ENCODE measurements around the gene LRRFIP1.

Gene LRRFIP1

DNA sequence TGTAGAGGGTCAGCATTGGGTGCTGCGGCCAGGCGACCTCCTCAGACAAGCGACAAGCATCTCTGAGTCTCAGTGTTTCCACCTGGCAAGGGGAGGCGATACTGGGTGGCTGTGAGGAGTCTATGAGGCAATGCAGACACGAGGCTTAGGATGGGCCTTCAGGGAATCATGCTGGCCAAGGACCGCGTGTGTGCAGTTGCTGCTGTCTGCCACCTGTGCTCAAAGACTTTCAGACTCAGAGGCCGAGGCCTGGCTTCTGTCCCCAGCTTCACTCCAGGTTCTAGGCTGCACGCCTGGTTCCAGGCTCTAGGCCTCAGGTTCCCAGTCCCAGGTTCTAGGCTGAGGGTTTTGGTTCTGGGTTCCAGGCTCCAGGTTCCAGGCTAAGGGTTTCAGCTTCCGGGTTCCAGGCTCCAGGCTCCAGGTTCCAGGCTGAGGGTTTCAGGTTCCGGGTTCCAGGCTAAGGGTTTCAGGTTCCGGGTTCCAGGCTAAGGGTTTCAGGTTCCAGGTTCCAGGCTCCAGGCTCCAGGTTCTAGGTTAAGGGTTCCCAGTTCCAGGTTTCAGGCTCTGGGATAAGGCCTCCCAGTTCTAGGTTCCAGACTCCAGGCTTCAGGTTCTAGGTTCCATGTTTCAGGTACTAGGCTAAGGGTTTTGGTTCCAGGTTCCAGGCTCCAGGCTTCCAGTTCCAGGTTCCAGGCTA lies 14.8 kb downstream of the LRRFIP1 start:
- no peak for DNase-seq

DNA sequence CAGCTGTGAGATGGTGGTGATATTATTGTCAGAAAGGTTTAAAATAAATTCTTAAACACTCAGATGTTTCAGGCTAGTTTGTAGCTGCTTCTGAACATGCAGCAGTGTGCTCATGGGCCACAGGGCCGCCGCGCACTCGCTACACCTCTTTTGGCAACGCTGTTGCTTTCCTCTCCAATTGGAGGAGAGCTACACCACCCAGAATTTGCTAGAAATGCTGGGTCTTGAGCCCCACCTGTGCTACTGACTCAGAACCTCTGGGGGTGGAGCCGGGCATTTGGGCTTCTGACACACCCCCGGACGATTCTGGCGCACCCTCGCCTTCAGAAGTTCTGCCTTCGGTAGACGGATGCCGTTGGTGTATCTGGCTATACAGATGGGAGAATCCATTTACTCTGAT lies 15.7 kb downstream of the LRRFIP1 start:
- no peak for DNase-seq

DNA sequence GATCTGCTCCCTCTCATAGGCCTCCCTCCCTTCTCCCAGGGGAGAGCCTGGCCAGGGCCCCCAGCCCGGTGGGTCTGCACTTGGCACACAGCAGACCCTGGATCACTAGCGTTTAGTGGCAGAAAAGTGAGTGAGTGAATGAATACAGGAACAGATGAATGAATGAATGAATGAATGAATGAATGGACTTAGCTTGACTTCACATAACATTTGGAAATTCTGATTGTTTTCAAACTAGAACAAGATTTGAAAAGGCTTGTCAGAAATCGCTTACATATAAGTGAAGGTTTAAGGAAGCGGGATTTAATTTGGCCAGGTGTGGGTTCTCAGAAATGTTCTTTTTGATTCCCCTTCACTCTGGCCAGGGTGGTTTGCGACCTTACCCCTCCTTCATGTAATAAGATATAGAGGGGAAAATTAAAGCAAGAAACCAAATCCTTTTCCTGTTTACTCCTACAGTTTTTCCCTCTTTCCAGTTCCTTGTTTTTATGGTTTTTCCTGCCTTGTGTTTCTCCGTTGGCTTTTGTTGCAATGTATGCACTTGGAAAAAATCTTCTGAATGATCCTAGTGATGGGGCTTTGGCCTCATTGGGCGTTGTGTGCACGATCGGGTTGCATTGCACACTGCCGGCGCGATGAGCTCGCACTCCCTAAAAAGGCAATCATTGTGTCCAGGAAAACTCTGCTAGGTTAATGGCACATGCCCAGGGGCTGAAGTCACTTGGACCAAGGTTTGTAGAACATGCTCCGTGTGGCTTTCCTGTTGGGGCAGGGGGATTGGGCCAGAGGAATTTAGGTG lies 16.4 kb downstream of the LRRFIP1 start:
- no peak for DNase-seq

DNA sequence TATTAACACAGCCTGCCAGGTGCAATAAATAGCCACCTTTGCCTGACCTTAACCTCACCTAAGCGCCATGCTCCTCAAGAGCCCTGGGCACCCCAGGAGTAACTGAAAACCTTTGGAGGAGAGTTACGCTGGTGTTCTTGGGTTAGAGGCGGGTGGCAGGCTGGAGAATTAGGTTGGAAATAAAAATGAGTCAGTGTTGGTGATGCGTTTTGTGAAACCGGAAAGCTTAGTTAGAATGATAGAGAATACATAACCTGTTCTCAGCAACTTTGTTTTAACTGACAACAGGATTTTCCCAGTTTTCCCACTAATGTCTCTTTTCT lies 17.0 kb downstream of the LRRFIP1 start:
- DNase-seq = no peak

DNA sequence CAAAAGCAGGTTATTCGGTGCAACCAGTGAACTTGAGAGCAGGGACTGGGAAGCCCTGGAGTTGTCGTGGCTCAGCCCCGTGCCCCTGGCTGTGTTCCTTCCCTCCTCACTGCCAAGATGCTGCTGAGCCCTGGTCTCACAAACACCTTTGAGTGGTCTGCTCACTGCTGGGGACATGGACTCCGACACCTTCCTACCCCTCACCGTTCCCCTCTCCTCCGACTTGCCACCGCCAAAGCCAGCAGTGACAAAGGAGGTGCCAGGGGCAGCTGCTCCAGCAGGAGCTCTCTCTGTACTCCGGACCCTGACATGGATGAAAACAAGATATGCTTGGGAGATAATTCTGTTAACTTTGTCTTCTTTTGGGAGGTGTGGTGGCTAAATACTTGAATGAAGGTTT lies 17.9 kb downstream of the LRRFIP1 start:
- no peak for DNase-seq

DNA sequence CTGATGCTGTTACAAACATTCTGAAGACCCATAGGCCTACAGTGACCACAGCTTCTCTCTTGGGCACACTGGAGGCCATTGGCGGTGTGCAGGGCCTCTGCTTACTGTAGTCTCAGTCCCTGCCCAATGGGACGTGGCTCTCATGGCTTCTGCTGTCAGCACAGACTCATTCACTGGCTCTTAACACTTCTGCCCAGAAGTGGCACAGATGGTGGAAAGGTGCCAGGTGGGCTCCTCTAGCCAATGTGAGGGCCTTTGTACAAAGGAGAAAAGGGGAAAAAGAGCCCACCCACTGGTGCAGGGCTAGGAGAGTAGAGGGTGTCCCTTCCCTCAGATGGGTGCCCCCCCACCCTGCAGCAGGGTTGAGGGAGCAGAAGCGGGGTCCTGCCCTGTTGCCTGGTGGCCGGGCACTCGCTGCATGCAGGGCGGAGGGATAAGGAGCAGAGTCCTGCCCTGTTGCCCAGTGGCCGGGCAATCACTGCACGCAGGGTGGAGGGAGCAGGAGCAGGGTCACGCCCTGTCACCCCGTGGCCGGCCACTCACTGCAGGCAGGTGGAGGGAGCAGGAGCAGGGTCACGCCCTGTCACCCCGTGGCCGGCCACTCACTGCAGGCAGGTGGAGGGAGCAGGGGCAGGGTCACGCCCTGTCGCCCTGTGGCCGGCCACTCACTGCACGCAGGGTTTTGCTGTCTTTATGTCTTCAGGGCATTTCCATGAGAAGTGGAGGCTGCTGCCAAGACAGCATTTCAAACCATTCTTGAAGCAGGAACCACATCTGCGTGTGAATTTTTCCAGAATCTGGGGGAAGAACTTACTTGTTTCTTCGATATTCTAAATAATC lies 20.0 kb downstream of the LRRFIP1 start:
- no peak for DNase-seq

DNA sequence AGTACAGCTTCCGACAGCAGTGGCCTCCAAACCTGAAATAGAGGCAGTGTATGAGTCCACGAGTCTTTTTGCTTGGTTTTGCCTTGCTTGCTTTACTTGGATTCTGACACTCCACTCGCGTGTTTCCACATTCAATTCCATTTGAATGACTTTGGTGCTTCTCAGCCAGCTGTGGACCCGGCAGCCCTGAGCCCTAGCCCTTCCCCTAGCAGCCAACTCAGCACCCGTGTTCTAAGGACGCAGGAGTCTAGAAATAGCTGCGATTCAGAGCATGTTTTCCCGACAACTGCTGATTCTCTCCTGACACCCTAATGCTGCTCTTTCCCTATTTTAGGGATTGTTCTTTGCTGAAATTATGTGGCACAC lies 20.6 kb downstream of the LRRFIP1 start:
- DNase-seq = no peak

DNA sequence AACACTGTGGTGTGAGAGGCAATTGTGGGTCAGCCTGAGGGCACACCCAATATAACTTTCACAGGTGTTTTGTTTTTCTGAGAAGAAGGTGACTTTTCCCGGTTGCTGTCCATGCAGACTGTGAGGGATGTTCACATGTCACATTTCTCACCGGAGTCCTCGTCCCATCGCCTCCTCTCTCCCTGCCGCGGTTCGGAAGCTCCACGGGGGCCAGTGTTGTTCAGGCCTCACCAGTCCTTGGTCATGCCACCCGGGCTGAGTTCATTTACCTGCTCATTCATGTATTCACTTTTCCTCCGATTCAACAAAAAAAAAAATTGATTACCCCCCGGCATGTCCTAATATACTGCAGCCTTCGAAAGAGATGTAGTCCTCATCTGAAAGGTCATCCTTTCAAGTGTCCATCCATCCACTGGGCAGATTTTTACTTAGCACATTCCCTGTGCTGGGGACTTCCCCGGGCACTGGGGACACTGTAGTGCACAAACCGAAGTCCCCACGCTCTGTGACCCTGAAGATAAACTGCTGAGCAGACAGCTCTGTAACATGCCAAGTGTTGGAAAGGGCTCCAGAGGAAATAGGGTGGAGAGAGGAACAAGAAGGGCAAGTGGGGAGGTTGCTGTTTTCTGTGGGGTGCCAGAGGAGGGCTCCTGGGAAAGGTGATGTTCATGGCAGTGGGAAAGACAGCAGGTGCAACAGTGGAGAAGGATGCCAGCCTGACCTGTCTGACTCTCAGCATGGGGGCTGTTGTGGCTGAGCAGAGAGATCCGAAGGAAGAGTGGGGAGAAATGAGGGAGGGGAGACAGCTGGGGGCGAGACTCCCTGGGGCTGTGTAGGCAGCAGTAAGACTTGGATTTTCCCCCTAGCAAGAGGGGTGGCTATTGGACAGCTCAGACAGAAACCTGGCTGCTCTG lies 22.4 kb downstream of the LRRFIP1 start:
- no peak for DNase-seq

DNA sequence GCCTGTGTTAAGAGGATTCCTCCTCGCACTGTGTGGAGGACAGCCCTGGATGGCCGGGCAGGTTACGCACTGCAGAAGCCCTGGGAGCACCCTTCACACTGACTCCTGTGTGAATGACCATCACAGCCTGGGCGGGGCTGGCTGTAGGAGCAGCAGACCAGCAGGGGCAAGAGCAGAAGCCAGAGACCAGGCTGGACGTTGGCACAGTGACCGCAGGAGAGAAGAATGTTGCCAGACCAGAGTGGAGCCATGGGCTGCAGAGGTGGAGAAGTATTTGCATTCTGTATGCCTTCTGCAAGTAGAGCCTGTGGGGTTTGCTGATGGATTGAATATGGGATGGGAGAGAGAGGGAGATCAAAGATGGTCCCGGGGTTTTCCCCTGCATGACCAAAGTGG lies 23.1 kb downstream of the LRRFIP1 start:
- no peak for DNase-seq

DNA sequence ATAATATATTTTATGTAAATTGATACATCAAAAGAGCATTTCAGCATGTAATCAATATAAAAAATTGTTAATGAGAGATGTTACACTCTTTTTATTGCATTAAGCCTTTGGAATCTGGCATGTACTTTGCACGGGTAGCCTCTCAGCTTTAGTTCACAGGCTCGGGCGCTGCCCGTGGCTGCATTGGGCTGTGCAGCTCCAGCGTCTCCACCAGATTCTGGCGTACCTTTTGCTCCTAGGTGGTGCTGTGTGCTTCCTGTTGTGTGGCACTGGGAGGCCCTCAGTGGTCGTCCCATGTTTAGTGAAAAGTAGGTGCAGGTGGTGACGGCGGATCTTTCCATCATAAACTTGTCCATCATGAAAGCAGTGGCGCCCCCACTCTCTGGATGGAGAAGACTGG lies 24.4 kb downstream of the LRRFIP1 start:
- DNase-seq = no peak

DNA sequence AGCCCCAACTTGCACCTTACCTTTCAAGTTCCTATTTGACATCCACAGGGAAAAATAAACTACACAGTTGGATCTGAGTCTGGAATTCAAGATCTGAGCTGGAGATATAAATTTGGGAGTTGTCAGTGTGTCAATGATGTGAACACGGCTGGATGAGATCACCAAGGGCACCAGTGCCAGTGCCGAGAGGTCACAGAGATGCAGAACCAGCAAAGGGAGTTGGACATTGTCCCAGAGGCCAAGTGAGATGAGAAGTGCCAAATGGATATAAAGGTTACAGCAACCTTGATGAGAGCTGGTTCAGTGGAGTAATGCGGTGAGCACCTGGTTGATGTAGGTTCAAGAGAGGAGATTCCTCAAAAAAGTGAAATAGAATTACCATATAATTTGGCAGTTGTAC lies 24.8 kb downstream of the LRRFIP1 start:
- no peak for DNase-seq

DNA sequence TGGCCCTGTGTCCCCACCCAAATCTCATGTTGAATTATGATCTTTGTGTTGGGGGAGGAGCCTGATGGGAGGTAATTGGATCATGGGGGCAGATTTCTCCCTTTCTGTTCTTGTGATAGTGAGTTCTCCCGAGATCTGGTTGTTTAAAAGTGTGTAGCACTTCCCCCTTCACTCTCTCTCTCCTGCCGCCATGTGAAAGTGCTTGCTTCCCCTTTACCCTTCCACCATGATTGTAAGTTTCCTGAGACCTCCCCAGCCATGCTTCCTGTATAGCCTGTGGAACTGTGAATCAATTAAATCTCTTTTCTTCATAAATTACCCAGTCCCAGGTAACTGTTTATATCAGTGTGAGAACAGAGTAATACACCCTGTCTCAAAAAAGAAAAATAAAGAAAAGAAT lies 25.5 kb downstream of the LRRFIP1 start:
- no peak for DNase-seq

DNA sequence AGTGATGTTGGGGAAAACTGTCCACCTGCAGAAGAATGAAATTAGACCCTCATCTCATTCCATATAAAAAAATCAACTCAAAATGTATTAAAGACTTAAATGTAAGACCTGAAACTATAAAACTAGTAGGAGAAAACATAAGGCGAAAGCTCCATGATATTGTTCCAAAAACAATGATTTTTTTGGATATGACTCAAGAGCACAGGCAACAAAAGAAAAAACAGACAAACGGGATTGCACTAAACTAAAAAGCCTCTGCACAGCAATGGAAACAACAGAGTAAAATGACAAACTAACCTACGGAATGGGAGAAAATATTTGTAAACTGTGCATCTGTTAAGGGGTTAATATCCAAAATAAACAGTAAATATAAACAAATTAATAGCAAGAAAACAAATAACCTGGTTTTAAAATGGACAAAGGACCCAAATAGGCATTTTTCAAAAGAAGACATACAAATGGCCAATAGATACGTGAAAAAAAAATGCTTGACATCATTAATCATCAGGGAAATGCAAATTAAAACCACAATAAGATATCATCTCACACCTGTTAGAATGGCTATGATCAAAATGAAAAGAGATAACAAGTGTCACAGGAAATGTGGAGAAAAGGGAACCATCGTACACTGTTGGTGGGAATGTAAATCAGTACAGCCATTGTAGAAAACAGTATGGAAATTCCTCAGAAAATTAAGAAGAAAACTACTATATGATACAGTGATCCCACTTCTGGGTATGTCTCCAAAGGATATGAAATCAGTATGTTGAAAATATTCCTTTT lies 26.6 kb downstream of the LRRFIP1 start:
- DNase-seq = no peak

DNA sequence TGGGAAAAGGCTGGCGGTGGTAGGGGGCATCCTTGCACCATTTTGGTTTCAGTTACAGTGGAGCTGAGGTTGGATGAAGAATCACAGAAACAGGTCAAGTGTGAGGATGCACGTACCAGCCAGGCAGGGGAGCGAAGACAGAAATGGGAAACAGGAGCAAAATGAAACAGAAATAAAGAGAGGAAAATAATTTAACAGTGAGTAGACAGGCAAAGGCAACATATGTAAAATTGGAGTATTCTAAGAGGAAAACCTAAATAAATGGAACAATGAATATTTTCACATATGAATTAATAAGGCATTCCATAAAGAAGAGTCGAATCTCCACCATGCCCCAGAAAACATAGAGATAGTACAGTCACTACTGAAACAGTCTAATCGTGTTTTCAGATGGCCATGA lies 29.7 kb downstream of the LRRFIP1 start:
- no peak for DNase-seq

DNA sequence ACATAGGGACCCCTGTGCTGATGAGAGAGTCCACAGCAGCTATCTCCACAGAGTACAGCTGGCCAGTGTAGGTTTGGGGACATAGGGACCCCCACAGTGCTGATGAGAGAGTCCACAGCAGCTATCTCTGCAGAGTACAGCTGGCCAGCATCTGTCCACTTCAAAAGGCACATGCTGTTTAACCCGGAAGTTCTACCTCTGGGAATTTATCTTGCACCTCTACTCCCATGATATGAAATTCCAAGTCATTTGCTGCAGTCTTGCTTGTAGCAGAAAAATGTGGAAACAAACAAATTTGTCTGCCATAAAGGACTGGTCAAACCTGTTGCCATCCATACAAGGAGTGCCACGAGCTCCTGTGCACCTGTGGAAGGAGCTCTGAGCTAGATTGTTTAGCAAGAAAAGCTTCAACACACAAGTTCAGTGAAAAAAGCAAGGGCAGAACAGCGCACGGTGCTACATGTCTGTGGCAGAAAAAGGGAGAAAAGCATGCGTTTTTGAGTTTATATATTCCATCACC lies 33.1 kb downstream of the LRRFIP1 start:
- no peak for DNase-seq

DNA sequence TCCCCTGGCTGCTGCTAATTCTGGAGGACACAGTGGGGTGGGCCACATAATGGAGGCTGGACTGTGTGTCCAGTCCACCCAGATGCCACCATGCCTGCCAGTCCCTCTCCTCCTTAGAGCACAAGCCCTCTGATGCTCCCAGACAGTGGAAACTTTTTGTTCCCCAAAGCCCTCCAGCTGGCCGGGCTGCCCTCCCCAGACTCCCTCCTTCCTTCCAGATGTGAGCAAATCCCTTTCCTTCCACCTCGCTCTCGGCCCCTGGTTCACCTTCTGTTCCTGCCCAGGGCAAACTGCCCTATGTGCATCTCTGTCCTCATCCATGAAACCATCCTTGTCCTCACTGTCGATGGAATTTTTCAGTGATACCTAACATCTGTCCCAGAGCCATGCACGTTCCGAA lies 33.9 kb downstream of the LRRFIP1 start:
- DNase-seq = no peak

DNA sequence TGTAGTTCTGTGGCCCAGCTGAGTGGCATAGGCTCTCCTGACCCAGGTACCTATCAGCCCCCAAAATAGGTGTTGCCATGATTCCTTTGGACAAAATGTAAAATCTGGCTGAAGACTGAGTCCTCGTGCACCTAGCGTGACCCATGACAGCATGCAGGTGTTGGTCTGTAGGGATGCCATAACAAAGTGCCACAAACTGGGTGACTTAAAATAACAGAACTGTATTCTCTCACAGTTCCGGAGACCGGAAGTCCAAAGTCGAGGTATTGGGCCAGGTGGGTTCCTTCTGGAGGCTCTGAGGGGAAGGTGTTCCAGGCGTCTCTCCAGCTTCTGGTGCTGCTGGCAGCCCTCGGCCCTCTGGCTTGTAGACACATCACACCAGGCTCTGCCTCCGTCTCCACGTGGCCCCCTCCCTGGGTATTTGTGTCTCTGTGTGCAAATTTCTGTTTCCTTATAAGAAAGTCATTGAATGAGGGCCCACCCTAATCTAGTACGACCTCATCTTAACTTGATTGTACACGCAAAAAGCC lies 34.5 kb downstream of the LRRFIP1 start:
- no peak for DNase-seq

DNA sequence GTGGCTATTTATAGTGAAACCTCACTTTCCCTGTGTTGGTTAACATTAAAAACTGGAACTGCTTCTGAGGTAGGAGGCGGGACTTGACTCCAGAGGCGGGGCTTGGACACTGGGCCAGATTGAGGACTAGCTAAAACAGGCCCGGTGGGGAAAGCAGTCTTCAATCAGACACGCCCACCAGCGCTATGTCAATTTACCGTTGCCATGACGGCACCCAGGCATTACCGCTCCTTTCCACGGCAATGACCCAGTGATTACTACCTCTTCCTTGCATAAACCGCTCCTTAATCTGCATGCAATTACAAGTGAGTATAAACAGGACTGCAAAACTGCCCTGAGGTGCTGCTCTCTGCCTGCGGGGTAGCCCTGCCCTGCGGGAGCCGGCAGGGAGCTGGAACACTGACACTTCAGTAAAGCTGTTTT lies 35.3 kb downstream of the LRRFIP1 start:
- DNase-seq = no peak

DNA sequence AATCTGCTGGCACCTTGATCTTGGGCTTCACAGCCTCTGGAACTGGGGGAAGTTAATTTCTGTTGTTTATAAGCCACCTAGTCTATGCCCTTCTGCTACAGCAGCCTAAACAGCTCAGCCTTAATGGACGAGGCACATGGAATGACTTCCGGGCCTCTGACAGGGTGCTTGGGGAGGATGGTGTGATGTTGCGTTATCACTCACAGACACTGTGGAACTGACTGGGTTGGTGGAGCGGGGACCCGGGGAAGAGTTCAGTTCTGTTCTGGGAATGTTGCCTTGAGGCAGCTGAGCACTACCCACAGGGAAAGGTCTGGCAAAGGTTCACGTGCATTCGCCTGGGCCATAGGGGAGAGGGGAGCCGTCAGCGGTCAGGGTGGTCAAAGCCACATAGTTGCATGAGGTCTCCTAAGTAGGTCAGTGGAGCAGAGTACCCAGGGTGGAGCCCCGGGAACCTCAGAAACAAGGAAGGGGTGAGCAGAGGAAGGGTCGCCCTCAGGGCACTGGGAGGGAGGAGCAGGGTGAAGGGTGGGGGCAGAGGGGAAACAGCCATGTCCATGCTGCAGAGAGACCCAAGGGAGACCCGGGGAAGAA lies 36.2 kb downstream of the LRRFIP1 start:
- no peak for DNase-seq

DNA sequence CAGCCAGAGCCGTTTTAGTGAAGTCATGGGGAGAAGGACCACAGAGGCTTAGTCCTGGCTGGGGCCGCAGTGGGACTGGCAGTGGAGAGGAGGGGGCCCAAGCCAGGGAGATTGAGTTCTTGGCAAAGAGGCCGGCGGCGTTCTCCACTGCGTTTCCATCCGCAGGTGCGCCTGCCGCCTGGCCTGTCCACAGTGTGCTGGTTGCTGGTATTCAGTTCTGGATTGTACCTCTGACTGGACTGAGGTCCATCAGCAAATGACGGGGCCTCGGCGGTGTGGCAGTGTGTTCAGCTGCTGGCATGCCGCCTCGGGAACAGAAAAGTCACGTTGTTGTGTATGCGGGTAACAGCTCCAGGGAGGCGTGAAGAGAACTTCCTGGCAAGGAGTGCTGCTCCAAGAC lies 36.8 kb downstream of the LRRFIP1 start:
- no peak for DNase-seq

DNA sequence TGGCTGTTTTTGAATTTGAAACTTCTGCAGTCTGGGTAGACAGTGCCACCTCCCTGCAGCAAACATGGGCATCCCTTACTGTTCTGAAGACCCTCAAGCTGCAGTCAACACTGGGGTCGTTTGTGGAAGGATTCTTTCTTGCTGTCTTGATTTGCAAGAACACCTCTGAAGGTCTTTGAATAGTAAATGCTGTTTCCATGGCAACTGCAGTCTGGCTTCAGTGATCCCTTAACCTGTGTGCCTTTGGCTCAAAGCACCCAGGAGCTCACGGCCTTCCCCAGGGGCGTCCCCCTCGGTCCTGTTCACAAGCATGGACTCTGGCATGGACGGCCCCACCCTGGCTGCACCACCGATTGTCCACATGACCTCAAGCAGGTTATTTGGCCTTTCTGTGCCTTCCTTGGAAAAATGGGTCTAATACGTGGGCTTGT lies 38.3 kb downstream of the LRRFIP1 start:
- no peak for DNase-seq
